Caco-2 (cell line): ENCODE data around the gene MGMT. TPM values are rescaled to one million over a fixed set of nuclear protein-coding genes. Genes with fewer than 3 reads are reported as not detected.

ENCODE experiments used
- BruUV-seq: library from RNA; stranded (reverse); fragments of 400-500 nt; replicated peaks from 2 replicates; lab custom pipeline; 2021; lab: Mats Ljungman, UMichigan
- CTCF ChIA-PET: fragments of 300-600 bp; sonication (Branson Sonifier 250); formaldehyde crosslinking; loops from one replicate; lab custom pipeline; 2022; ENCODE audit warnings: antibody characterized with exemption; lab: Charles Lee
- POLR2A ChIA-PET: fragments of 300-600 bp; sonication (Branson Sonifier 250); formaldehyde crosslinking; loops from one replicate; lab custom pipeline; 2022; ENCODE audit warnings: antibody characterized with exemption; lab: Charles Lee
- DNase-seq, 2 experiments: peaks; one replicate each; pipeline versions ENCODE4 v3.0.0 to v3.0.0-alpha.2; 2020 to 2022
- H3K27me3 ChIP-seq: replicated peaks from 2 replicates; pipeline ENCODE4 v1.6.0; 2011; ENCODE audit warnings: low read length; ENCODE audit not compliant: control insufficient read depth, insufficient read depth
- H3K36me3 ChIP-seq: 2 replicates; pipeline ENCODE4 v1.5.1; 2011; ENCODE audit warnings: low read length; ENCODE audit not compliant: control insufficient read depth, insufficient read depth
- H3K4me1 ChIP-seq: fragments of 250-450 bp; sonication (Bioruptor Pico); 2 replicates; pipeline ENCODE4 v1.5.1; 2020; ENCODE audit warnings: mild to moderate bottlenecking
- H3K4me3 ChIP-seq: 2 replicates; pipeline ENCODE4 v1.5.1; 2011; ENCODE audit warnings: low read depth, mild to moderate bottlenecking, control low read depth, low read length
- H3K9me3 ChIP-seq: fragments of 250-450 bp; sonication (Bioruptor Pico); 2 replicates; pipeline ENCODE4 v1.5.1; 2020; ENCODE audit warnings: mild to moderate bottlenecking, moderate library complexity
- H3K27ac Mint-ChIP-seq: one replicate; pipeline ENCODE4 v1.8.0; 2022; ENCODE audit warnings: mixed read lengths; ENCODE audit not compliant: unreplicated experiment
- H3K27me3 Mint-ChIP-seq: one replicate; pipeline ENCODE4 v1.8.0; 2022; ENCODE audit warnings: mixed read lengths; ENCODE audit not compliant: insufficient read depth, unreplicated experiment
- H3K36me3 Mint-ChIP-seq: one replicate; pipeline ENCODE4 v1.8.0; 2022; ENCODE audit warnings: mild to moderate bottlenecking, mixed read lengths; ENCODE audit not compliant: insufficient read depth, unreplicated experiment
- H3K4me1 Mint-ChIP-seq: one replicate; pipeline ENCODE4 v1.8.0; 2022; ENCODE audit warnings: low read depth, mixed read lengths; ENCODE audit not compliant: unreplicated experiment
- H3K4me3 Mint-ChIP-seq: one replicate; pipeline ENCODE4 v1.8.0; 2022; ENCODE audit warnings: mild to moderate bottlenecking, moderate library complexity, mixed read lengths; ENCODE audit not compliant: unreplicated experiment
- H3K9me3 Mint-ChIP-seq: one replicate; pipeline ENCODE4 v1.8.0; 2022; ENCODE audit warnings: mixed read lengths; ENCODE audit not compliant: unreplicated experiment
- intact Hi-C: fragments of 100-400 bp; cut with micrococcal nuclease; formaldehyde crosslinking; loops from one replicate; pipeline ENCODE4 v1.10.0; 2022; ENCODE audit not compliant: unreplicated experiment
- total RNA-seq: library from RNA; stranded (reverse); gene quantifications from 2 replicates; pipeline ENCODE4 v1.2.3, GENCODE V29; 2022
- TF ChIP-seq, protein P1 (sequence below), 2 experiments: fragments of 200-600 bp in 1 of 2; IDR thresholded peaks; 1 replicate in 1 of 2; 2 replicates in 1 of 2; pipeline versions ENCODE4 v1.5.1 to v1.8.0; 2011 to 2022; ENCODE audit warnings: antibody characterized with exemption in 1 of 2, control low read depth in 1 of 2, inconsistent platforms in 1 of 2, low read depth in 1 of 2, low read length in 1 of 2, mild to moderate bottlenecking in 1 of 2, moderate library complexity in 1 of 2; ENCODE audit not compliant: insufficient read depth in 1 of 2, severe bottlenecking in 1 of 2, unreplicated experiment in 1 of 2

The MGMT gene
- total RNA-seq, 1 experiment from 2014 or later: 57.0 TPM

DNA sequence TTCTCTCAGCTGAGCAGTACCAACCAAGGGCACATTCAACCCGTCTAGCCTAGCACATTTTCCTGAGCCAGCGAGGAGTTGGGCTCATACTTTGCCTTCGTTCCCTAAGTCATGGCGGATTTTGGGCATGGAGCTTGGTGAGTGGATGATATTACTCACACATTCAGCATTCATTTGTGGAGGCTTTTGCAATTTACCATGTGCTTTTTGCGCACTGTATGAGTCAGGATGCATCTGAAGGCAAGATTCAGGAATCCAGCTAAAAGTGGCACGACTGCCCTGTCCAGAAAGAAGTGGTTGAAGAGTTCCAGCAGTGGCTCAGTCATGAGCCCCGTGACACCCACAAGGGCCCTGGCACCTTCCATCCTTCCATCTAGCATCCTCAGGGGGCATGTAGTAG, 24.2 kb upstream of the MGMT start:
- intact Hi-C loops: no loop called here
- Mint-ChIP-seq H3K36me3 (no peaks in the 10 kb centered on the region), H3K27ac (no peak overlapping the region), H3K9me3 (no peaks in the 10 kb centered on the region), H3K4me3 (no peak overlapping the region), H3K27me3 (no peaks in the 10 kb centered on the region), H3K4me1 (peaks cover 11% of the 10 kb centered on the region)
- POLR2A ChIA-PET: no interaction called here
- CTCF ChIA-PET: no interaction called here
- Histone ChIP-seq H3K4me3 (no peak overlapping the region), H3K9me3 (no peaks in the 10 kb centered on the region), H3K36me3 (no peaks in the 10 kb centered on the region), H3K4me1 (peaks cover 8% of the 10 kb centered on the region; the same call in 1 of the 2 replicates), H3K27me3 (no peaks in the 10 kb centered on the region)
- TF ChIP-seq, protein P1, sequence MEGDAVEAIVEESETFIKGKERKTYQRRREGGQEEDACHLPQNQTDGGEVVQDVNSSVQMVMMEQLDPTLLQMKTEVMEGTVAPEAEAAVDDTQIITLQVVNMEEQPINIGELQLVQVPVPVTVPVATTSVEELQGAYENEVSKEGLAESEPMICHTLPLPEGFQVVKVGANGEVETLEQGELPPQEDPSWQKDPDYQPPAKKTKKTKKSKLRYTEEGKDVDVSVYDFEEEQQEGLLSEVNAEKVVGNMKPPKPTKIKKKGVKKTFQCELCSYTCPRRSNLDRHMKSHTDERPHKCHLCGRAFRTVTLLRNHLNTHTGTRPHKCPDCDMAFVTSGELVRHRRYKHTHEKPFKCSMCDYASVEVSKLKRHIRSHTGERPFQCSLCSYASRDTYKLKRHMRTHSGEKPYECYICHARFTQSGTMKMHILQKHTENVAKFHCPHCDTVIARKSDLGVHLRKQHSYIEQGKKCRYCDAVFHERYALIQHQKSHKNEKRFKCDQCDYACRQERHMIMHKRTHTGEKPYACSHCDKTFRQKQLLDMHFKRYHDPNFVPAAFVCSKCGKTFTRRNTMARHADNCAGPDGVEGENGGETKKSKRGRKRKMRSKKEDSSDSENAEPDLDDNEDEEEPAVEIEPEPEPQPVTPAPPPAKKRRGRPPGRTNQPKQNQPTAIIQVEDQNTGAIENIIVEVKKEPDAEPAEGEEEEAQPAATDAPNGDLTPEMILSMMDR (IDR thresholded peaks at IDR 0.05; ENCODE audit: insufficient read depth in 1 of 2, low read depth in 1 of 2, low read length in 1 of 2, severe bottlenecking in 1 of 2, unreplicated experiment in 1 of 2): no peak
- BruUV-seq: no TSS peak
- no peak for DNase-seq

GRCh38 chr10:129444359-129444758, 22.7 kb upstream of the MGMT start:
- no peaks in the 10 kb centered on the region for H3K36me3 Mint-ChIP-seq
- no peaks in the 10 kb centered on the region for H3K9me3 ChIP-seq
- POLR2A ChIA-PET: no interaction called here
- CTCF ChIA-PET: no interaction called here
- peaks cover 8% of the 10 kb centered on the region; the same call in 1 of the 2 replicates for H3K4me1 ChIP-seq
- H3K9me3 Mint-ChIP-seq: no peaks in the 10 kb centered on the region
- H3K4me3 Mint-ChIP-seq: no peak overlapping the region
- H3K36me3 ChIP-seq: no peaks in the 10 kb centered on the region
- BruUV-seq: no TSS peak
- TF ChIP-seq, protein P1 (IDR thresholded peaks at IDR 0.05; ENCODE audit: insufficient read depth in 1 of 2, low read depth in 1 of 2, low read length in 1 of 2, severe bottlenecking in 1 of 2, unreplicated experiment in 1 of 2): no peak
- no peak for DNase-seq
- H3K4me1 Mint-ChIP-seq: peaks cover 11% of the 10 kb centered on the region
- intact Hi-C loops: no loop called here
- no peak overlapping the region for H3K4me3 ChIP-seq
- H3K27me3 ChIP-seq: no peaks in the 10 kb centered on the region
- H3K27me3 Mint-ChIP-seq: no peaks in the 10 kb centered on the region
- H3K27ac Mint-ChIP-seq: no peak overlapping the region

GRCh38 chr10:129445436-129446182, 21.4 kb upstream of the MGMT start:
- POLR2A ChIA-PET: no interaction called here
- Mint-ChIP-seq H3K4me3 (no peak overlapping the region), H3K4me1 (peaks cover 11% of the 10 kb centered on the region), H3K36me3 (no peaks in the 10 kb centered on the region), H3K9me3 (no peaks in the 10 kb centered on the region), H3K27me3 (no peaks in the 10 kb centered on the region), H3K27ac (no peak overlapping the region)
- Histone ChIP-seq H3K4me1 (peaks cover 8% of the 10 kb centered on the region; the same call in 1 of the 2 replicates), H3K27me3 (no peaks in the 10 kb centered on the region), H3K36me3 (no peaks in the 10 kb centered on the region), H3K4me3 (no peak overlapping the region), H3K9me3 (no peaks in the 10 kb centered on the region)
- DNase-seq: no peak
- intact Hi-C loops: no loop called here
- CTCF ChIA-PET: no interaction called here
- TF ChIP-seq, protein P1 (IDR thresholded peaks at IDR 0.05; ENCODE audit: insufficient read depth in 1 of 2, low read depth in 1 of 2, low read length in 1 of 2, severe bottlenecking in 1 of 2, unreplicated experiment in 1 of 2): no peak
- no TSS peak for BruUV-seq
